ENCODE data around the gene PER1. TPM values are rescaled to one million over a fixed set of nuclear protein-coding genes. Genes with fewer than 3 reads are reported as not detected.
"Not testable (repeated sequence)": the region's sequence is repeated elsewhere in the genome, so short reads cannot be mapped to it uniquely, and the experiment has no call there.

PER1 gene
- total RNA-seq, 6 experiments from 2014 or later = 25.7 to 118 (median 55.2) TPM

DNA sequence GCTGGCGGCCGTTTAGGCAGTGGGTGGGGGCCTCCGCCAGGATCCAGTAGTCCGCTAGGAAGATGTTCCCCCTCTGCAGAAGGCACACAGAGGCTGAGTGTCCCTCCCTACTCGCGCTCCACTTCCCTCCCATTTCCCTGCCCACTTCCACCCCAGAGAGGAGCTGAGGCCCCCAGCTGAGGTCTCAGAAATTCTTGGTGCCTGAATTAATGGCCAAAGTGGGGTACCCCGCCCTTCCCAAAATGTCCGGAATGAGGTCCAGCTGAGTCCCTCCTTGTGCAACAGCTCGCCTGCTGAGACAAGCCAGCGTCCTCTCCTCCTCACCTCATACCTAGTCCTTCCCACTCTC, 41.8 kb downstream of the PER1 start:
- Histone ChIP-seq H3K4me3 (no peak overlapping the region), H3K27me3 (peaks cover 0 to 9% of the 10 kb centered on the region in 2 donors), H3K27ac (no peak overlapping the region), H3K4me1 (peaks cover 0 to 6% (median 2%) of the 10 kb centered on the region in 4 donors), H3K36me3 (no peaks in the 10 kb centered on the region), H3K9me3 (no peaks in the 10 kb centered on the region)
- no peak for ATAC-seq
- 15% methylated on average over 5 of the region's 10 CpGs for WGBS (ENCODE audit: insufficient coverage, low coverage, low lambda C conversion rate, missing lambda C conversion rate)
- TF ChIP-seq POLR2A (IDR thresholded peaks at IDR 0.05) = no peak
- TF ChIP-seq, protein P1, sequence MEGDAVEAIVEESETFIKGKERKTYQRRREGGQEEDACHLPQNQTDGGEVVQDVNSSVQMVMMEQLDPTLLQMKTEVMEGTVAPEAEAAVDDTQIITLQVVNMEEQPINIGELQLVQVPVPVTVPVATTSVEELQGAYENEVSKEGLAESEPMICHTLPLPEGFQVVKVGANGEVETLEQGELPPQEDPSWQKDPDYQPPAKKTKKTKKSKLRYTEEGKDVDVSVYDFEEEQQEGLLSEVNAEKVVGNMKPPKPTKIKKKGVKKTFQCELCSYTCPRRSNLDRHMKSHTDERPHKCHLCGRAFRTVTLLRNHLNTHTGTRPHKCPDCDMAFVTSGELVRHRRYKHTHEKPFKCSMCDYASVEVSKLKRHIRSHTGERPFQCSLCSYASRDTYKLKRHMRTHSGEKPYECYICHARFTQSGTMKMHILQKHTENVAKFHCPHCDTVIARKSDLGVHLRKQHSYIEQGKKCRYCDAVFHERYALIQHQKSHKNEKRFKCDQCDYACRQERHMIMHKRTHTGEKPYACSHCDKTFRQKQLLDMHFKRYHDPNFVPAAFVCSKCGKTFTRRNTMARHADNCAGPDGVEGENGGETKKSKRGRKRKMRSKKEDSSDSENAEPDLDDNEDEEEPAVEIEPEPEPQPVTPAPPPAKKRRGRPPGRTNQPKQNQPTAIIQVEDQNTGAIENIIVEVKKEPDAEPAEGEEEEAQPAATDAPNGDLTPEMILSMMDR (IDR thresholded peaks at IDR 0.05) = no peak
- DNase-seq = no peak
- intact Hi-C loops (cut with DNase I) = loop anchor here in 1 of 2 donors (10.0 kb wide), 1 partner anchor 46 kb away; no protein-coding TSS in a partner anchor

DNA sequence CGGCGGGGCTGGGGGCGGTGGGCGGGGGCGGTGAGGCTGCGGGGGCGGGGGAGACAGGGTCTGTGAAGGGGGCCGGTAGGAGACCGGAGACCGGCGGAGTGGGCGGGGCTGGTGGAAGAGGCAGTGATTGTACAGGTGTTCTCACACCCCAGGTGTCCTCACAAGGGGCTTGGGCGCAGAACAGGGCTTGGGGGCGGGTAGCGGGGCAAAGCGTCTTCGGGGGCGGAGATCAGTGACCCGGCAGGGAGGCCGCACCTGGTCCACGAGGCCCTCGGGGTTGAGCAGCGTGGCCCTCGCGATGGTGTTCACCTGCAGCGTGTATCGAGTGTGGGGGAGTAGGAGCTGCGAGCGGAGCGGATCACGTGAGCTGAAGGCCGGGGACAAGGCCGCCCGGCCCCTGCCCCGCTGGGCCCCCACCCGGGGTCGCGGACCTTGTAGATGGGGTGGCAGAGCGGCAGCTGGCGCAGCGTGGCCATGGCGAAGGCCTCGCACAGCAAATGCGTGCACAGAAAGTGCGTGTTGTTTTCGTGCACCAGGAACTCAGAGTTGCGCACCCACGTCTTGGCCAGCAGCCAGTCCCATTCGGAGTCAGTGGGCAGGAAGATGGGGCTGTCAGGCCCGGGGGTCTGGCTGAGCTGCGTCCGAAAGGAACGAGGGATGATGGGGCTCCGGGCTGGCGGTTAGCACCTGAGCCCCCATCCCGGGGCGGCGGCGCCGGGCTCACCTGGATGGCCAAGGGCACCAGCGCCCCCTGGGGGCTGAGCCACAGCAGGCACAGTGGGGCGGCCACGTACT, 42.3 kb downstream of the PER1 start:
- TF ChIP-seq, protein P1 (IDR thresholded peaks at IDR 0.05) = peak; percentile 71 to 81 (median 74)
- no peak for TF ChIP-seq POLR2A (IDR thresholded peaks at IDR 0.05)
- peak in 2 of 3 donors; percentile 66 to 69 for DNase-seq
- intact Hi-C loops (cut with DNase I) = loop anchor here in 1 of 2 donors (10.0 kb wide), 1 partner anchor 45 kb away; no protein-coding TSS in a partner anchor
- Histone ChIP-seq H3K27ac (no peak overlapping the region), H3K9me3 (no peaks in the 10 kb centered on the region), H3K36me3 (no peaks in the 10 kb centered on the region), H3K4me1 (peaks cover 0 to 6% (median 2%) of the 10 kb centered on the region in 4 donors), H3K4me3 (peak overlapping the region in 1 of 3 donors; percentile 10), H3K27me3 (peaks cover 0 to 9% of the 10 kb centered on the region in 2 donors)
- 25% methylated on average over 4 of the region's 63 CpGs for WGBS (ENCODE audit: insufficient coverage, low coverage, low lambda C conversion rate, missing lambda C conversion rate)
- ATAC-seq = peak; percentile 72 to 86 (median 78)

DNA sequence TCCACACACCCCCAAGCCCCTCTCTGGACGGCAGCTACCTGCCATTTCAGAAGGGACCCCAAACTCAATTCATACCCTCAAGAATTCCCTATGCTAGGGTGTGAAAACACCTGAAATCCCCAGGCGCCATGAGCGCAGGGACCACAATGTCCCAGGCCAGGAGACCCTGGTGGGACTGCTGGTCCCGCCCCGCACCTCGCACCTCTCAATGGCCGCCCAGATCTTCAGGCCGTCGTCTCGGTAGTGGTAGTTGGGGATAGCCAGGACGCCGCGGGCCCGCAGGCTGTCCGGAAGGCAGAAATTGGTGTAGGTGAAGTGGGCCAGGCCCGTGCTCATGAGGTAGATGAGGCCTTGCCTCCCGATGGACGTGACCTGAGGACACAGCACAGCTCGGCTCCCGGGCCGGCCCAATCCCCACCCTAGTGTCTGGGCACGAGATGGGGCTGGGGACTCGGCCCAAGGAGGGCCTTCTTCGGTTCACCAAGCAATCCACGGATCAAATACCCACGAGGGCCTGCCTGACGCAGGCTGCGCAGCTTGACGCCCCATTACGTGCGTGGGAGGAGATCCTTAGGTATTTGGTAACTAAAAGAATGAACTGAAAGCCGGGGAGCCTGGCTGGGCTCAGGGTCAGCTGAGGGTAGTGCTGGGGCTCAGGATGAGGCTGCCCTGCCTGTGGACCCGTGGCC, 43.1 kb downstream of the PER1 start:
- WGBS (ENCODE audit: insufficient coverage, low coverage, low lambda C conversion rate, missing lambda C conversion rate) = 78% methylated on average over 26 of the region's 33 CpGs
- Histone ChIP-seq H3K36me3 (no peaks in the 10 kb centered on the region), H3K9me3 (no peaks in the 10 kb centered on the region), H3K27ac (no peak overlapping the region), H3K27me3 (peaks cover 0 to 9% of the 10 kb centered on the region in 2 donors), H3K4me1 (peaks cover 0 to 6% (median 2%) of the 10 kb centered on the region in 4 donors), H3K4me3 (no peak overlapping the region)
- intact Hi-C loops (cut with DNase I) = no loop called here
- TF ChIP-seq, protein P1 (IDR thresholded peaks at IDR 0.05) = no peak
- no peak for TF ChIP-seq POLR2A (IDR thresholded peaks at IDR 0.05)
- ATAC-seq = no peak
- no peak for DNase-seq

DNA sequence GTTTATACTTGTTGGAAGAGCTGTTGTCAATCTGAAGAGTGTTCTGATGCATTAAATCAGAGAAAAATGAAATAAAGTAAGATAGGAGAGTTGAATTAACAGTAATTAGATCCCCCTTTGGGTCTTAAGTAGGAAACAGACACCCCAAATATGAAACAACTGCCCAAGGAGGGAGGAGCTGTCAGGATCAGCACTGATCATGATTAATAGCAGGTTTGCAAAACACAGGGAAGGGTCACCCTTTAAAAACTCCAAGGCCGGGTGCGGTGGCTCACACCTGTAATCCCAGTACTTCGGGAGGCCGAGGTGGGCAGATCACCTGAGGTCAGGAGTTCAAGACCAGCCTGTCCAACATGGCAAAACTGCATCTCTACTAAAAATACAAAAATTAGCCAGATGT, 45.2 kb downstream of the PER1 start:
- intact Hi-C loops (cut with DNase I); H3K4me1 ChIP-seq; H3K27me3 ChIP-seq; ATAC-seq; H3K9me3 ChIP-seq; H3K27ac ChIP-seq; DNase-seq; H3K4me3 ChIP-seq; H3K36me3 ChIP-seq: not testable (repeated sequence)
- no CpG with 5 or more reads among the region's 4 CpGs for WGBS (ENCODE audit: insufficient coverage, low coverage, low lambda C conversion rate, missing lambda C conversion rate)

DNA sequence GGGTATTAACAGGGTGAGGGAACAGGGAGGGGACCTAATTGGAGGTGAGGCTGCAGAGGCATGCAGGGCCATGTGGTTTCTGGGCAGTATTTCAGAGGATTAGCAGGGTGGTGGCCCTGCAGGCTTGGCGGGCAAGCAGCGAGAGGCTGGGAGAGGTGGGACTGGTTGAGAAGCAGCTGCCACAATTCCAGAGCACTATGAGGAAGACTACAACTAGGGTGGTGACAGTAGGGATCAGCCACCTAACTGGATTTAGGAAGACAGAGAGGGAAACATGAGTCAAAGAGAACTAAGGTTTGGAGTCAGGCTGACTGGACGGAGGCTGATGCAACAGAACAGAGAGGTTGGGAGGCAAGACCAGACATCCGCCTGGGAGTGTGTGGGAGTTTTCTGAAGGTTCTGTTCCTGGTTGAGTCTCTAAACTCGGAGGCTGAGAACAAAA, 46.2 kb downstream of the PER1 start:
- DNase-seq (no peak), ATAC-seq (no peak)
- no peaks in the 10 kb centered on the region for H3K36me3 ChIP-seq
- no peak for TF ChIP-seq POLR2A (IDR thresholded peaks at IDR 0.05)
- TF ChIP-seq, protein P1 (IDR thresholded peaks at IDR 0.05) = no peak
- no peak overlapping the region for H3K4me3 ChIP-seq
- peaks cover 0 to 6% (median 2%) of the 10 kb centered on the region in 4 donors for H3K4me1 ChIP-seq
- no peak overlapping the region for H3K27ac ChIP-seq
- H3K9me3 ChIP-seq = no peaks in the 10 kb centered on the region
- no peaks in the 10 kb centered on the region for H3K27me3 ChIP-seq
- intact Hi-C loops (cut with DNase I) = no loop called here
- WGBS (ENCODE audit: insufficient coverage, low coverage, low lambda C conversion rate, missing lambda C conversion rate) = 62% methylated on average over 4 of the region's 5 CpGs
